ENCODE results near the gene PAX7.

The PAX7 gene

GRCh38 chr1:18642278-18643095 lies 11.8 kb downstream of the PAX7 start:
- DNase-seq = no peak

DNA sequence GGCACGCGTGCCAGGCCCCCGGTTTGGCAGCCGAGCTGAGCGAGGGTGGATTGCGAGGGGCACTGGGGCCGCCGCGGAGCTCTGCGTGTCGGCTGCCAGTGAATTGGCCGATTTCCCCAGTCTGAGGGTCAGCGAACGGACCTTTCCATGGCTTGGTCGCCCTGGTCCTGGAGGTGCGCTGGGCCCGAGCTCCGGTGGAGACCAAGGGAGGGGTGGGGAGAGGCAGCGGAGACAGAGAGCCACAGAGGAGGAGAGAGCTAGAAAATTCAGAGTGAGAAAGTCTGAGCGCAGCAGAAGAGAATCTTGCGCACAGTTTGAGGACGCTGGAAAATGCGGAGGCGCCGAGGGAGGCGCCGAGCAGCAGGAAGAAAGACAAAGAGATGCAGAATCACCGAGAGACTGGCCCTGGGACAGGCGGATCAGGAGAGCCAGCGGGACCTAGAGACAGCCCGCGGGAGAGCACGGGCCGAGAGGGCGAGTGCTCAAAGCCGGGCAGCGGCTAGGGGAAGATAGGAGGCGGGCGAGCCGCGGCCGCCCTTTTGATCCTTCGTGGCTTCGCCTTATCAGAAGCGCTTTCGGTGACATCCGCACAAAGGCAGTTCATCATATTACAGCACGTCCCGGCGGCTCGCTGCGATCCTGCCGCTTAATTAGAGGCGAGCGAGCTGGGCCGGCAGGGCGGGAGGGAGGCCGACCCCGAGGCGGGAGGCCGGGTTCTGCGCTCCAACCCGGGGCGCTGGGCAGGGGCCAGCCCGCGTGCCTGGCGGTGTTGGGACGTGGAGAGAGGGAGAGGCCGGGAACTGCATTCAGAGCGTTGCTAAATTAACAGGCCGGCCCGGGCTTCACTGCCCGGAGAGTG lies 12.7 kb downstream of the PAX7 start:
- DNase-seq = no peak

GRCh38 chr1:18644013-18644399 lies 13.4 kb downstream of the PAX7 start:
- no peak for DNase-seq

- no peak for DNase-seq
Measured at GRCh38 chr1:18644446-18644845, 13.8 kb downstream of the PAX7 start.

GRCh38 chr1:18644973-18645746 lies 14.5 kb downstream of the PAX7 start:
- no peak for DNase-seq

GRCh38 chr1:18645747-18646090 lies 15.1 kb downstream of the PAX7 start:
- DNase-seq = no peak

DNA sequence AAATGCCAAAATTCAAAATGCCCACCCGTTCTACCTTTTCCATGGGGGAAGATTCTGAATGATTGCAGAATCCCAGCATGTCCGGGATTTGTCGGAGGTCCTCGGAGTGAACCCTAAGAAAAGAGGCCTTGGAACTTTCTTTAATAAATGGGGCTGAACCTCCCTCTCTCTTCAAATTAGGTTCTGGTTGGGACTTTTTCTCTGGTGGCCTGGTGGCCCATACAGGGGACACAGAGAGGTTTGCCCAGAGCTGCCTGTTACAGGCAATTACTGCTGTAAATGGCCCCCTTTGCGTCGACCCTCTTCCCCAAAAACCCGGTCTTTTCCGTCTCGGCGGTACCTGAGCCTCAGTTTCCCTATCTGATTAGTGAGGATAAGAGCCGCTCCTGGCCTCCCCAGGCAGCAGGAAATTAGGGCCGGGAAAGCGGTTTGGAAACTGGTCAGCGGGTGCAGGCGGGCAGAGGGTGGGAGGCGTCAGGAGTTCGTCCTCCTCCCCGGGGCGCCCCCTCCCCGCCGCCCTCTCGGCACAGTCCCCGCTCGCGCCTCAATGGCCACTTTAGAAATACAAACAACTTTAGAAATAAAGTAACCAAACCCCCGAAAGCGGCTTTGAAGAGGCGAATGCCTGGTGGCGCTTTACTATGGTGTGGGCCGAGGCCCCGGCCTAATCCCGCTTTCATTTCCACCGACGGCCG lies 15.6 kb downstream of the PAX7 start:
- DNase-seq = no peak

- no peak for DNase-seq
Measured at GRCh38 chr1:18646786-18647410, 16.3 kb downstream of the PAX7 start.

DNA sequence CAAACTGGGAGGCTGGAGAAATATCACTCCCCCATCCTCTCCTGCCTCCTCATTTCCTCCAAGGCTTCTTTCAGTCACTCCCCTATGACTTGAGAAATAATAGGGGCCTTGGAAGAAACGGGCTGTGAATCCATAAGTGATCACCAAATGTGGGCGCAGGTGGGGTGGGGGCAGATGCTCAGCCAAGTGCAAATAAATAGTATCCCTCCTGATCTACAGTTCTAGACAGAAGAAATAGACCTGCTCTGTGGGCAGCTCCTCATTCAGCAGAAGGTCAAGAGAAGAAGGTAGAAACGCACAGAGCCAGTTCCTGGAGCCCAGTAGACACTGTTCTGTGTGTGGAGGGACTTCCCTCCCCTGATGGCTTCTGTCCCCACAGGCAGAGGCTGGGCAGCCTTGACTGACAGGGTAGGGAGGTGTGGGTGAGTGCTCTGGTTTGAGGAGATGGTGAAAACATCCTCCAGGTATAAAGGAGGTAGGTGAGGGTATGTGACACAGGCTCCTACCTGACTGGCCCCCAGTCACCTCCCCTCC lies 17.1 kb downstream of the PAX7 start:
- DNase-seq = no peak

DNA sequence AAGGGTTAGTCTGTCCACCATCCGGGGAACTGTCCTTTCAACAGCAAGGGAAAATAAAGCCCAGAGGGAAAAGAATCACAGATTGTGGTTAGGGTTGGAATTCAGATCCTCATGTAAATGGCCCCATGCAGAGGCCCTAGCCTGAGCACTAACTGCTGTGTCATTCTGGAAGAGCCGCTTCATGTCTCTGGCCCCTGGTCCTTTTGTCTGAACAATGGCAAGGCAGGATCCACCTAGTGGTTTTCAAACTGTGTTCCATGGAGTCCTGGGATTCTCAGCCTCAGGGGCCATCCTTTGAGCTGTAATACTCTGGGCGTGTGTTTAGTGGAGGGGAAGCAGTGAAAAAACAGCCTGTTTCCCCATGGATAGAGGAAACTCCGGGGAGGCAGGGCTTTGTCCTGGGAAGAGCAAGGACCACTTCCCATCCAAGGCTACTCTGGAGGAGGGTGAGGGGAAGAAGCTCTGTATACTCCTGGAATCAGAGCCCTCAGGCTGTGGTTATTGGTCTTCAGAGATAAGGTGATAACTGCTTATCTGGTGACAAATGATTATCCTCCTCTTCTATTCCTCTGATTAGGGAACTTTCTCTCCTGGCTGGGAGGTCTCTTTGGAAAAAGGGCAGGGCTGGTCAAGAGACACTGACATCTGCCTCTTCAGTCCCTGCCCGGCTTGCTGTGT lies 19.2 kb downstream of the PAX7 start:
- no peak for DNase-seq

DNA sequence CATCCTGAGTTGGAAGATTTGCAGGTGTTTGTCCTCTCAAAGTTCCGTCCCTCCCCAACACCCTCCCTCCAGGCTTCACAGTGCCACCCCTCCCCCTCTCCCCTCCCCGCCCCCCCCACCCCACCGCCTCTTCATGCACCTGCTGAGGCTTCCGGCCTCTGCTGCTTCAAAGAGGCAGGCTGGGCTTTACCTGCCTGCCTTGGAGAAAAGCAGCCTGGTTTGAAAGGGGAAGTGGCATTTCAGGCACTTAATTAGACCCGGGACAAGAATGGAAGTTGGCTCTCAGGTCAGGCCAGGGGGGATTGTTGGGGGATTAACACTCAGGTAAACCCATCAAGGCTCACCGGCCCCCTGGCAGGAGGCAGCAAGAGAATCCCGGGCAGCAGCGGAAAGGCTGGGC lies 21.1 kb downstream of the PAX7 start:
- peak; percentile 19 for DNase-seq

- no peak for DNase-seq
Measured at GRCh38 chr1:18652791-18653190, 22.1 kb downstream of the PAX7 start.

DNA sequence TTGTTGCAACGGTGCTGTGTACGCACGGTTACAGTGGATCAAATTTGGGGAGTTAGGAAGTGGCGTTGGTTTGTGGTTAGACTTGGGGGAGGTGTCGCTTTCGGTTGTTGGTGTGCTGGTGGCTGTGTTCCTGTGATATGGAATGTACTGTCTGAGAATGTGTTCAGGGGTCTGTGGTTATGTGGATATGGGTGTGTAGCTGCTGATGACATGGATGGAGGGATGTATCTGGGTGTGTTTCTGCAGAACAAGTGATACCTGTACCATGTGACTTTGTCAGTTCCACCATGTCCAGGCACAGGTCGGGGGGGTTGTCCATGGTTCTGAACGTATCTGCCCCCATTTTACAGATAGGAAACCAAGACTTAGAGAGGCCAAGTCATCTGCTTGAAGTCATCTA lies 22.7 kb downstream of the PAX7 start:
- DNase-seq = no peak

GRCh38 chr1:18653916-18654315 lies 23.3 kb downstream of the PAX7 start:
- DNase-seq = no peak

DNA sequence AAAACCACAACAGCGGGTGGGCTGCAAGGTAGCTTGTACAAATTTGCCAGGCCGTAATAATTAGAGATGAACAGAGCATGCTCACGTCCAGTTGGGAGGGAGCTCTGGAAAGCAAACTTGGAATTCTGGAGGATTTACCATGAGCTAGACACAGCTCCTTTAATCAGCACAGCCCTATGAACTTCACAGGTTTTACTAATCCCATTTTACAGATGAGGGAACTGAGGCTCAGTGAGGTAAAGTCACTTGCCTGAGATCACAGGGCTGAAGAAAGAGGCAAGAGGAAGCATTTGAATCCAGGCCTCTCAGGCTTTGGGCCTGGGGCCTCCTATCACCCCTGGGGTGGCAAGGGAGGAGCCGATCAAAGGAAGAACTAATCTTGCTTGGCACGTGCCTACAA lies 24.0 kb downstream of the PAX7 start:
- no peak for DNase-seq

DNA sequence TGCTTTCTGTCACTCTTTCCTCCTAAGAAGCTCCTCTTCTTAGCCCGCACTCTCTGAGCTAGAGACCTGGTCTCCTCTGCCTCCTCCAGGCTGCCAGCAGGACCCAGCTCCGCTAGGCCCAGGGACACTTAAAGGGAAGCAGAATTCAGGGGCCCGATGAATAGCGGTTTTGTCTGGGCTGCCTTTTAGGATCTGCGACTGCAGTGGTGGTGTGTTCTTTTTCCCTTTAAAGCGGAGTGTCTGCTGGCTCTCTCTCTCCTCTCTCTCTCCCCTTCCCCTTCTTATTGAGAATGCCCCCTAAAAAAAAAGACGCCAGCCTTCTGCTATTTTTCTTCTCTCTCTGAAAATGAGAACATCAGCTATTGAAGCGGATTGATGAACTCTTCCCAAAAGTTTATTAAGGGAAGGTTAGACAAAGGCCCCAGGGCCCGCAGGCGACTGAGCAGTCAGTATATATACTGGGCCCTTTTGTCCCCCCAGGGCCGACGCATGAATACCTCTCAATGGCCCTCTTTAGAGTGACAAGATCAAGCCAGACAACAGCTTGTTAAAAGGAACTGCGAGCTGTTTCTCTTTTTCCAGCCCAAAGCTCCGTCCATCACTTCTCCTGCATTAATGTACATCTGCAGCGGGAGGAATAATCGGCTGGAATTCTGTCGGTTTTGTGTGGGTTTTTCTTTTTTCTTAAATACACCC lies 27.0 kb downstream of the PAX7 start:
- DNase-seq = no peak

- no peak for DNase-seq
Measured at GRCh38 chr1:18658831-18659230, 28.2 kb downstream of the PAX7 start.

GRCh38 chr1:18661404-18662285 lies 31.0 kb downstream of the PAX7 start:
- no peak for DNase-seq

GRCh38 chr1:18662286-18662639 lies 31.6 kb downstream of the PAX7 start:
- DNase-seq = no peak
